HG03575 (cell line): Measurements from ENCODE around the gene CKS1B.
A peak's percentile ranks its signal among the peaks of the same experiment; 100 is the strongest.
"Not testable (repeated sequence)": the region's sequence is repeated elsewhere in the genome, so short reads cannot be mapped to it uniquely, and the experiment has no call there.

Experiments used
- ATAC-seq: cut with Tn5 transposase; IDR thresholded peaks from one replicate; pipeline ENCODE4 v1.9.1; 2021; ENCODE audit not compliant: unreplicated experiment, insufficient number of reproducible peaks, low FRiP score; ENCODE audit errors: extremely low read depth

Gene CKS1B

GRCh38 chr1:154975409-154976059, 1.1 kb downstream of the CKS1B start:
- ATAC-seq = no peak

GRCh38 chr1:154977762-154978161, 3.3 kb downstream of the CKS1B start:
- not testable (repeated sequence) for ATAC-seq

DNA sequence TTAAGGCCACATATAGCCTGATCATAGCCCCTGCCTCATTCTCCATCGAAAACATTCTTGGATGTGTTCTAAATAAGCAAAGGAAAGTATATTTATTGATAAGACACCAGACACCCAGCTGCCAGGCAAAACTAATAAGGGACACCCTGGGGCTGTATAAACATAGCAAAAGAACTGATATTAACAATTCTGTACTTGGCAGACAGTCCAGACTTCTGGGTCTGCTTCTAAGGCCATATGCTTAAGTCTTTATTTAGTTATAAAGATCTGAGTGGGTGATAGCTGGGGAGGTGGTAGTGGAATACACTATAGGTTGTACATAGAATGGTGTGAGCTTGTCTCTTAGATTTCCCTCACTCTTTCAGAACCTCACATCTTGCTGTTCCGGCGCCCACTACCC, 3.9 kb downstream of the CKS1B start:
- no peak for ATAC-seq

DNA sequence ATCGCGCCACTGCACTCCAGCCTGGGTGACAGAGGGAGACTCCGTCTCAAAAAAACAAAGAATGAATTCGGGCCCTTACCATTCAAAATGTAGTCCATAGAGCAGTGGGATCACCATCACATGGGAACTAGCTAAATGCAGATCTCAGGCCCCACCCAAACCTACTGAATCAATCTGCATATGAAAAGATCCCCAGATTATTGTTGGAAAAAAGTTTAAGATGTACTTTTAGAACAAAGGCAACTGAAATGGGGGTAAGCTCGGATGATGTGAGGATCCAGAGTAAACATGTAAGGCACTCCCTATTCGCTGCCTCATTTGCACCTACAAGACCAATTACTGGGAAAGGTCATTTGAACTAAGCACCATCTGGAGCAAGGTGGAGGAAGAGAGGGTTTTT, 7.9 kb downstream of the CKS1B start:
- ATAC-seq = no peak

- ATAC-seq = peak; percentile 70
These were observed 8.6 kb downstream of the CKS1B start, which contains the start of gene FLAD1 for GRCh38 chr1:154982897-154983648. Gene FLAD1, plus strand, starts transcription at chr1:154983344. Its CDS starts 351 bp downstream, at chr1:154983695.

GRCh38 chr1:154983776-154984466, 9.4 kb downstream of the CKS1B start:
- ATAC-seq = no peak

GRCh38 chr1:154986736-154987135, 12.3 kb downstream of the CKS1B start:
- not testable (repeated sequence) for ATAC-seq

DNA sequence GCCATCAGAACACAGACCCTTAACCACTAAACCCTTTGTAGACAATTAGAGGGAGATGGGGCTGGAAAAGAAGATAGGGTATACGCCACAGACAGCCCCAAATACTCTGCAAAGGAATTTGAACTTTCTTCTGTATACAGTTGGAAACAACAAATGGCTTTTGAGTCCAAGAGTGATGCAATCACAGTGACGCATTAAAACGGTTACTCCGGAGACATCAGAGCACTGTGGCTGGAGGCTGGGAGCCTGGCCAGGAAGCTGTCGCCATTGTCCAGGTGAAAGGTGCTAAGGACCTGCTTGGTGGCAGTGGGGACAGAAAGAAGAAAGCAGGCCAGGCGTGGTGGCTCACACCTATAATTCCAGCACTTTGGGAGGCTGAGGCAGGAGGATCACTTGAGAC, 12.8 kb downstream of the CKS1B start:
- no peak for ATAC-seq

DNA sequence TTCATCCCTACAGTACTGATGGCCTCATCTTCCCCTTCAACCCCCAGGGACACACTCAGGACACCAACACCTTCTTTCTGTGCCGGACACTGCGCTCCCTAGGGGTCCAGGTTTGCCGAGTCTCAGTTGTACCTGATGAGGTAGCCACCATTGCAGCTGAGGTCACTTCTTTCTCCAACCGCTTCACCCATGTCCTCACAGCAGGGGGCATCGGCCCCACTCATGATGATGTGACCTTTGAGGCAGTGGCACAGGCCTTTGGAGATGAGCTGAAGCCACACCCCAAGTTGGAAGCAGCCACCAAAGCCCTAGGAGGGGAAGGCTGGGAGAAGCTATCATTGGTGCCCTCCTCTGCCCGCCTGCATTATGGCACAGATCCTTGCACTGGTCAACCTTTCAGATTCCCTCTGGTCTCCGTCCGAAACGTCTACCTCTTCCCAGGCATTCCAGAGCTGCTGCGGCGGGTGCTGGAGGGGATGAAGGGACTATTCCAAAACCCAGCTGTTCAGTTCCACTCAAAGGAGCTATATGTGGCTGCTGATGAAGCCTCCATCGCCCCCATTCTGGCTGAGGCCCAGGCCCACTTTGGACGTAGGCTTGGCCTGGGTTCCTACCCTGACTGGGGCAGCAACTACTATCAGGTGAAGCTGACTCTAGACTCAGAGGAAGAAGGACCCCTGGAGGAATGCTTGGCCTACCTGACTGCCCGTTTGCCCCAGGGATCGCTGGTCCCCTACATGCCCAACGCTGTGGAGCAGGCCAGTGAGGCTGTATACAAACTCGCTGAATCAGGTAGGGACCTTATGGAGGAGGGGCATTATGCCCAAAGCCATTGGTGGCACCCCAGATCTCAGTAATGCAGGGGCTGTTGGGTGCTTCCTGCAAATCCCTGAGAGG, 13.8 kb downstream of the CKS1B start:
- no peak for ATAC-seq

DNA sequence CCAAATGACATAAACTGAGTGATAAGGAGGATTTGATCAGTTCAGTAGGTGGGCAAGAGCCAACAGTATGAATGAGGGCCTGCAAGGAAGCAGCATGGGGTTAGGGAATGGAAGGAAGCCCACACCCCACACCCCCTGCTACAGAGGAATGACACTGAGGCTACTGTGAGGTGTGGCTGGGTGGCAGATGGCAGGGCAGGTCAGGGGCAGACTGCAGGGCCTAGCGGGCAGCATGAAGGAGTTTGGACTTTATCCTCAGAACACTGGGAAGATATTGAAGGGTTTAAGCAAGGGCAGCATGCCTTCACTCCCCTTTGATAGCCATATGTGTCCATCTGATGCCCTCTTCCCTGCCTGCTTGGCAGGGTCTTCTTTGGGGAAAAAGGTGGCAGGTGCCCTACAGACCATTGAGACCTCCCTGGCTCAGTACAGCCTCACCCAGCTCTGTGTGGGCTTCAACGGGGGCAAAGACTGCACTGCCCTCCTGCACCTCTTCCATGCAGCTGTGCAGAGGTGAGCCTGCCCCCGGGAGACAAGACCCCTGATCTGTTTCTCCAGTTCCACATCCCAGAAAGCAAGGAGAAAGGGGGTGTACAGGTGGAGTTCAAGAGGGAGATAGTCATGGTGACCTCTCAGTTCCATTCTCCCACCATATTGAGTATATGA, 14.8 kb downstream of the CKS1B start:
- ATAC-seq = no peak

DNA sequence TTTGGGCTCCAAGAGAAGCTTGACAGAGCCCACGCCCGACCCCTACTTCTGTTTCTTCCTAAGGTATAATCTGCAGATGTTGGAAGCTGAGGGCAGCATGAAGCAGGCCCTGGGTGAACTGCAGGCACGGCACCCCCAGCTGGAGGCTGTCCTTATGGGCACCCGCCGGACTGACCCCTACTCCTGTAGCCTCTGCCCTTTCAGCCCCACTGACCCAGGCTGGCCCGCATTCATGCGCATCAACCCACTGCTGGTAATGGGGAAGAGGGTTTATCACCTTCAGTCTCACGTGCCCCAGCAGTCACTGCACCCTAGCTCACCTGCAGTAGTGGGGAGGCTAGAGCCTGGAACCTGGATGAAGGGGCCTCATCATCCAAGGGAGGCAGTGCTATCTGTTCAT, 15.8 kb downstream of the CKS1B start:
- no peak for ATAC-seq

- ATAC-seq = no peak
These were observed 18.5 kb downstream of the CKS1B start for GRCh38 chr1:154992721-154993571.

DNA sequence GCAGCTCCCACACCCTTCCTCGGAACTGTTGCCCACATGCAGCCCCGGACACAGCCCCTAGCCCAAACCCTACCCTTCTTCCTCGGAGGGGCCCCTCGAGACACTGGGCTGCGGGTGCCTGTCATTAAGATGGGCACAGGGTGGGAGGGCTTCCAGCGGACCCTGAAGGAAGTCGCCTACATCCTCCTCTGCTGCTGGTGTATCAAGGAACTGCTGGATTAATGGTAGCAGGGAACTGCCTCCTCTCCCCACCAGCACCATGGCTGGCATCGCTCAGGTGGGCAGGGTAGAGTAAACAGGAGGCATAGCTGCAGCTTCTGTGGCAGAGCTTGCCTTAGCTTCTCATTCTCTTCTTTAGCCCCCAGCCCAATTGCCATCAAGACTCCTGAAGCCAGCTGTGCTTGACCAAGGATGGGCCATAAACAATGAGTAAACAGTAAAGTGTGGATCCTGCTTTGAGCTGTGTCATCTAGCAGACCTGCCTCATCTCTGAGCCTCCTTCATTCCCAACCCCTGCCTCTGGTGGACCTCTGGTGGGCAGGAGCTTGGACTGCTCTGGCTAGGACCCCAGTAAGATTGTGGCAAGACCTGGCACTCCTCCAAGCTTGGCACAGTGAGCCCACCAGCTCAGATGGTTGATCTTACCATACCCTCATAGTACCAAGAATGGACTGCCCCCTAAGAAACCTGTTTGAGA, 19.2 kb downstream of the CKS1B start, which contains the start of gene LENEP:
Gene LENEP, plus strand, starts transcription at position 15 of the 697 bp plus-strand sequence. Its CDS starts 22 bp downstream, at position 37.
- no peak for ATAC-seq

GRCh38 chr1:154994269-154994587, 19.7 kb downstream of the CKS1B start:
- no peak for ATAC-seq

- no peak for ATAC-seq
These were observed 20.1 kb downstream of the CKS1B start for GRCh38 chr1:154994591-154994990.

DNA sequence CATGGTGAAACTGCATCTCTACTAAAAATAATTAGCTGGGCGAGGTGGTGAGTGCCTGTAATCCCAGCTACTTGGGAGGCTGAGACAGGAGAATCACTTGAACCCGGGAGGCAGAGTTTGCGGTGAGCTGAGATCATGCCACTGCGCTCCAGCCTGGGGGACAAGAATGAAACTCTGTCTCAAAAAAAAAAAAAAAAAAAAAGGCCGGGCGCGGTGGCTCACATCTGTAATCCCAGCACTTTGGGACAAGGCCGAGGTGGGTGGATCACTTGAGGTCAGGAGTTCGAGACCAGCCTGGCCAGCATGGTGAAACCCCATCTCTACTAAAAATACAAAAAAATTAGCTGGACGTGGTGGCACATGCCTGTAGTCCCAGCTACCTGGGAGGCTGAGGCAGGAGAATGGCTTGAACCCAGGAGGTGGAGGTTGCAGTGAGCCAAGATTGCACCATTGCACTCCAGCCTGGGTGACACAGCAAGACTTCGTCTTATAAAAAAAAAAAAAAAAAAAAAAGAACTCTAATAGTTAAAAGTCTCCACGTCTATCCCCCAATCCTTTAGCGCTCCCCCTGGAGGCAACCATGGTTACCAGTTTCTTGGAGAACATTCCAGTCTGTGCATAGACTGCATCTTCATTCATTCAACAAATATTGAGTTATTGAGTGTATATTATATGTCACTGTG, 21.0 kb downstream of the CKS1B start:
- ATAC-seq = not testable (repeated sequence)
